Stimulated activated CD4-positive, alpha-beta T cell treated with anti-CD3 and anti-CD28 coated beads, Interleukin-15, amount 100 ng/mL, for 1 hour (primary cell): ENCODE data around the gene PDCD5.
"Not testable (repeated sequence)": the region's sequence is repeated elsewhere in the genome, so short reads cannot be mapped to it uniquely, and the experiment has no call there.

Source experiments
- DNase-seq, 2 donors: peaks; one replicate each; pipeline ENCODE4 v3.0.0-alpha.2; 2020; ENCODE audit warnings: low read depth in 1 of 2, low spot score in 1 of 2

Gene PDCD5

DNA sequence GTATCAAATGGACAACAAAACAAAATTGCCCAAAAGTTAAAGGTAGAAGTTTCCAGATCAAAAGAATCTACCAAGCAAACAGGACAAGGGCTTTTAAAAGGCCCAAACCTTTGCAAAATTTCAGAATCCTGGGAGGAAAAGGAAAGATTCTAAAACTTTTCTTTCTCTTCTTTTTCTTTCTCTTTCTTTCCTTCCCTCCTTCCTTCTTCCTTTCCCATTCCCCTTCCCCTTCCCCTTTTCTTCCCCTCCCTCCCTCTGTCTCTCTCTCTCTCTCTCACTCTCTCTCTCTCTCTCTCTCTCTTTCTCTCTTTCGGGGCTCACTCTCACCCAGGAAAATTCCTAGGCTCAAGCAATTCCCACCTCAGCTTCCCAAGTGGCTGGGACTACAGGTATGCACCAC is 4.2 kb upstream of the PDCD5 start:
- DNase-seq, result no peak

DNA sequence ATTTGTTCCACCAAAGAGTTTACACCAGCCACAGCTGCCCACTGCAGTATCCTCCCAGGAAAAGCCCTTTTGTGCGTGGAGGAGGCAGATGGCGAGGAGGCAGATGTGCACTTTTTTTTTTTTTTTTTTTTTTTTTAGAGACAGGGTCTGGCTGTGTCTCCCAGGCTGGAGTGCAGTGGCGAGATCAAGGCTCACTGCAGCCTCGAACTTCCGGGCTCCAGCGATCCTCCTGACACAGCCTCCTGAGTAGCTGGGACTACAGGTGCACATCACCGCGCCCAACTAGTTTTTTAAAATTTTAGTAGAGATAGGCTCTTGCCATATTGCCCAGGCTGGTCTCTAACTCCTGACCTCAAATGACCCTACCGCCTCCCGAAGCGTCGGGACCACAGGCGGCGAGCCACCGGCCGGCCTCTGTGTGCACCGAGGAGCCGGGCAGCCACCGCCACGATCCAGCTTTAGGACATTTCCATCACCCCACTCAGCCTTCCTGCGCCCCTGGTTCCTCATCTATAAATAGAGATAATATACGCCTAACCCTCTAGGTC is 563 bp upstream of the PDCD5 start:
- DNase-seq, result no peak

DNA sequence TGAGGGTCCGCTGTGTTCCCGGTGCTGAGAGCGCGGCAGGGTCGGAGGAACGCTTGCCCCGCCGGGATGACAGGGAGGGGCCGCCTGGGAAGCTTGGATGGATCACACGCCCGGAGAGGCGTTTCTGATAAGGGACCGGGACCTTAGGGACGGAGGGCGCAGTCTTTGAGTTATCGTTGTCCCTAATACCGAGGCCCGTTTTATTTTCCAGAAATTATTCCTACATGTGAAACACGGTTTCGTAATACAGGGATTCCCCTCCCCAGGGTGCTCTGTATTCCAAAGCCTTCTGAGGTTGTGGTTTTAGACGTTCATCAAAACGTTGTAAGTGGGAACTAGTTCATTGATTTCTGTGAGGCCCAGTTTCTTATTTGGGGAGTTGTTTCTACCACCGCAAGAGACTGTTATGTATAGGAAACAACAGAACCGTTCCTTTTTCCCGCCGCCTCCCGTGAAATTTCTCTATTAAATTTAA is 752 bp downstream of the PDCD5 start:
- DNase-seq, result no peak

DNA sequence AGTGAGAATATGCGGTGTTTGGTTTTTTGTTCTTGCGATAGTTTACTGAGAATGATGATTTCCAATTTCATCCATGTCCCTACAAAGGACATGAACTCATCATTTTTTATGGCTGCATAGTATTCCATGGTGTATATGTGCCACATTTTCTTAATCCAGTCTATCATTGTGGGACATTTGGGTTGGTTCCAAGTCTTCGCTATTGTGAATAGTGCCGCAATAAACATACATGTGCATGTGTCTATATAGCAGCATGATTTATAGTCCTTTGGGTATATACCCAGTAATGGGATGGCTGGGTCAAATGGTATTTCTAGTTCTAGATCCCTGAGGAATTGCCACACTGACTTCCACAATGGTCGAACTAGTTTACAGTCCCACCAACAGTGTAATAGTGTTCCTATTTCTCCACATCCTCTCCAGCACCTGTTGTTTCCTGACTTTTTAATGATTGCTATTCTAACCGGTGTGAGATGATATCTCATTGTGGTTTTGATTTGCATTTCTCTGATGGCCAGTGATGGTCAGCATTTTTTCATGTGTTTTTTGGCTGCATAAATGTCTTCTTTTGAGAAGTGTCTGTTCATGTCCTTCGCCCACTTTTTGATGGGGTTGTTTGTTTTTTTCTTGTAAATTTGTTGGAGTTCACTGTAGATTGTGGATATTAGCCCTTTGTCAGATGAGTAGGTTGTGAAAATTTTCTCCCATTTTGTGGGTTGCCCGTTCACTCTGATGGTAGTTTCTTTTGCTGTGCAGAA is 6.9 kb downstream of the PDCD5 start:
- DNase-seq, result not testable (repeated sequence)

DNA sequence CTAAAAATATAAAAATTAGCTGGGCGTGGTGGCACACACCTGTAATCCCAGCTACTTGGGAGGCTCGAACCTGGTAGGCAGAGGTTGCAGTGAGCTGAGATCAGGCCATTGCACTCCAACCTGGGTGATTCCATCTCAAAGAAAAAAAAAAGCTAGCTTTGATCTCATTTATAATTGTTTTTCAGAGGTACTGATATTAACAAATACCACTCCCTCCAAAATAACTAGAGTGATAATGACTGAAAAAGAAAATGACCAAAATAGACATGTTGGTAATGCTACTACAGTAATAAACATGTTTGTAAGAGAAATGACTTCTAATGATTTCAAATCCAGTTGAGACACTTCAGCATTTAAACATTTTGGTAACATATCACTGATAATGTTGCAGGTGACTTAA is 13.0 kb downstream of the PDCD5 start:
- DNase-seq, result no peak

DNA sequence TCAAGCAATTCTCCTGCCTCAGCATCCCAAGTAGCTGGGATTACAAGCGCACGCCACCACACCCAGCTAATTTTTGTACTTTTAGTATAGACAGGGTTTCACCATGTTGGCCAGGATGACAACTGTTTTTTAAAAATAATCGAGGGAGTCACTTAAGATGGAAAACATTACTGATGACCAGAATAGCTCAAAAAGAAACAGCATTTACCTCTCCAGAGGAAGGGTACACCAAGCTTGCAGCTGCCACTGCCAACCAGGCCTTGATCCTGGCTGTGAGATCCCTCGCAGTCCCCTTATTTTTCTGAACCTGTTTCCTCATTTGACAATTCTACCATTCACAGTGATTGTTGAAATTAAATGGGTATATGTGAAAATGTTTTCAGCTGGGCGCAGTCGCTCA is 14.5 kb downstream of the PDCD5 start:
- no peak for DNase-seq

DNA sequence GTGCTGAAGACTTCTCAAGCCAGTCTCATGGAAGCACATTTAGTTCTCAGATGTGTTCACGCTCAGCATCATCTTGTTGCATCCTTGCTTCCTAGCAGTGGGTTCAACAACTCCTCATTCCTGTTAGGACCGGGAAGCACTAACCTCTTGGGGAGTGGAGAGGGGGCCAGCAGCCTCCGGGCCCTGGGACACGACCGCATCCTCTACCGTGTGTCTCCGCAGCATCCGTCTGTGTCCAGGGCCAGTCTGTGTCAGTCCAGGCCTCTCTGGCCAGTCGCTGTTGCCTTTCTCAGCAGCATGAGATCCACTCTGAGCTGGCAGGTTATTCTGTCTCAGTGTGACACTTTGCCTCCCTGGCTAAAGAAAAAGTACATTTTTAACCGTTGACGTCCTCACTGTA is 17.0 kb downstream of the PDCD5 start:
- no peak for DNase-seq

DNA sequence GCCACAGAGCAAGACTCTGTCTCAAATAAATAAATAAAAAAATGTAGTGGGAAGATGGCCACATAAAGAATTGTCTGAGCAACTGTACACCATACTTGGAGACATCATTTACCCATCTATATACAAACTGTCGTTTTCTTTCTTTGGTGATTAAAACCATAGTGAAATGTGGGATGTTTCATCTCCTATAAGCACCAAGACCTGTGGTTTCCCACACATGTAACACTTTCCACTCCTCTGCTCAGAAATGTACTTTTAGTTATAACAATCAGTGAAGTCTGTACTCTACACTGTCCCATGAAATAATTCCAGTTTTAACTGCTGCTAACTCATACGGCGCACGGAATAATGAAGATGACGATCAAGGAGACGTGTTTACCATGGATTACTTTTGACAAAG is 18.3 kb downstream of the PDCD5 start:
- no peak for DNase-seq

DNA sequence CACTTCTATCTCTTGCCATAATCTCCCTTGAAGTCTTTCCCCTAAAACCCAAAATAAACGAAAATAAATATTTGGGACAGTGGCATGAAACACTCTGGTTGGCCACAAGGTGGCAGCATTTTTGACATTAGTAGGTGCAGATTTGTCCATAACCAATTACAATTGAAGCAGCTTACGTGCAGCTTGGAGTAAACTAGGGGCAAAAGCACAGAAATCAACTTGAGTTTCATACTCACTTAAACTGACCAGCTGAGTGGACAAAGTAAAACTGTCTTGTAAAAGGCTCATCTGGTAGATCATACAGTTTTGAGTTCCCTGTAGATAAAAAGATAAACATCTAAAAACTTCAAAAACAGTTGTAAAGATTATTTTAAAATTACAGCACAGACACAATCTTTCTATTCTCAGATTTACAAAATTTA is 18.8 kb downstream of the PDCD5 start:
- DNase-seq, result no peak

DNA sequence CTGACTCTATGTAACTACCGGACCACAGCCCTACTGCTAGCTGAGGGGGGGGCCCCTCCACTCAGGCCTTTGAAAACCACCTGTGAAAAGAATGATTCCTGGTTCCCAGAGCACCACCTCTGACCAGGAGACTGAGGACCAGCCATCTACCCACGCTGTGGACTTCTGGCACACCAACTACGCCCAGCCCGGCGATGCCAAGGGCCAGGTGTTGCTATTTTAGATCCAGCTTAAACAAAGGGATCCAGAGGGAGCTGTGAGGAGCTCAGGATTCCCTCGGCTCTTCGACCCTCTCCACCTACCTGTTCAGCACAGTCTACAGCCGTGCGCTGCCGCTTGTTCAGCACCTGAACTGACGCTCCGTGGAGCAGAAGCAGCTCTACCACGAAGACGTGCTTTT is 23.0 kb downstream of the PDCD5 start:
- no peak for DNase-seq

DNA sequence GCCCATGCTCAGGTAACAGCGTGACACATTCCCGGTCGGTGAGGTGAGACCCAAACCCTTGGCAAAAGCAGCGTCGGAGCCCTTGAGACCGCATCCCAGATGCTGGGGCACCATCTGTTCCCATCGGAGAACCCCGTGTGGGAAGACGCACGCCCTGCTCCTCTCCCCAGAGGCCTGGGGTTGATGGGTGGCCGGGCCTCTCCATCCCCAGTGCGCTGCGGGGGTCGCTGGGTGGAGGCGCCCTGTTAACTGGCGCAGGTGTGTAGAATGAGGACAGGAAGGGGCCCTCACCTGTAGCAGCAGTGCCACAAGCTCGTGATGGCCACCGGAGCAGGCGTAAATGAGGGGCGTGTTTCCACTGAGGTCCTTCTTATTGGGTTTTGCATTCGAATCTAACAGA is 24.6 kb downstream of the PDCD5 start:
- DNase-seq, result no peak

DNA sequence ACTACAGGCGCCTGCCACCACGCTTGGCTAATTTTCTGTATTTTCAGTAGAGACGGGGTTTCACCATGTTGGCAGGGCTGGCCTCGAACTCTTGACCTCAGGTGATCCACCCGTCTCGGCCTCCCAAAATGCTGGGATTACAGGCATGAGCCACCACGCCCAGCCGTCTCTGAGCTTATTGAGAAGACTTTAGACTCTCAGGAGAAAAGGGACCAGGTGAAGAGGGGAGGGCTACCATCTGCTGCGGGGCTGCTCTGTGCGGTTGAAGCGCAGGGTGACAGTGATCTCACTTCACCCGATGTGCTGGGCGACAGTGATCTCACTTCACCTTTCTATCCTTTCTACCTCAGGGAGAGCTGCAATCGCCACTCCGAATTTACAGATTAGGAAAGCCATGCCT is 25.3 kb downstream of the PDCD5 start:
- DNase-seq, result no peak

DNA sequence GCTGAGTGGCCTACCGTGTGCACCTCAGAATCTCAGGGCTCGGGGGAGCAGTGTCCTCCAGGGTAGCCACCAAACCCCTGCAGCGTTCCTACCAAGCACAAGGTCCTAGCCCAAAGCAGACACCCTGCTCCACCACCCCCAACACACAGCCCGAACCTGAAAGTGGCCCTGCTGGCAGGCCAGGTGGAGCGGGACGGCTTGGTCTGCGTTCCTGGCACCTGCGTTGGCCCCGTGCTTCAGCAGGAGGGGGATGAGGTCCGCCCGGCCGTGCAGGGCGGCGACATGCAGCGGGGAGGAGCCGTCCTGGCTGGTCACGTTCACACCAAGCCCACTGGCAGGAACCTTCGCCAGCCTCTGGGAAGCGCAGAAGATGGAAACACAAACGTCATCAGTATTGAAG is 26.5 kb downstream of the PDCD5 start:
- no peak for DNase-seq

DNA sequence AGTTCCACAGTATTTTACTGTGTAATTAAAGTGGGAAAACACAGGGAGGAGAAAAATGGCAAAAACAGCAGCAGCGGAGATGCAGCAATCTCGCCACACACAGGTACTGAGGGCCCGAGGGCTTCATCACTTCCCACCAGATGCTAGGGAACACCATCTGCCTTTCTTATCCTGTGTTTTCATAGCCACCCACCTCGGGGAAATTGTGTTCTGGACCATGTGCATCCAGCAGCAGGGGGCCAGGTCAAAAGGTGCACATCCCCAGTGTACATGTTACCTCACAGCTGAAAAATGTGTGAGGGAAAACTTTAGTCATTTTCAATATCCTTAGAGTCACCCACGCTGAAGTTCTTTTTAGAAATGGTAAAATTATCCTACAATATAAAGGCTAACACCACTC is 30.2 kb downstream of the PDCD5 start:
- DNase-seq, result no peak

DNA sequence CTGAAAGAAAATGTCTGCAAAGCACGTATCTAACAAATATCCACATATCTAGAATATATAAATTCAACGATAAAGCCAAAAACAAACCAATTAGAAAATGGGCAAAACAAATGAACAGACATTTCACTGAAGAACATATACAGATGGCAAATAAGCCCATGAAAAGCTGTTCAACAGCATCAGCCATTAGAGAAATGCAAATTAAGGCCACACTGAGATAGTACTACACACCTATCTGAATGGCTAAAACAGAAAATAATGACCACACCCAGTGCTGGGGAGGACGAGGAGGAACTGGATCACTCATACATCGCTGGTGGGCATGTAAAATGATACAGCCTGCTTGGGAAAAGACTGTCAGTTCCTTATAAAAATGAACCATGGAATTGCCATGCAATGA is 32.0 kb downstream of the PDCD5 start:
- no peak for DNase-seq

DNA sequence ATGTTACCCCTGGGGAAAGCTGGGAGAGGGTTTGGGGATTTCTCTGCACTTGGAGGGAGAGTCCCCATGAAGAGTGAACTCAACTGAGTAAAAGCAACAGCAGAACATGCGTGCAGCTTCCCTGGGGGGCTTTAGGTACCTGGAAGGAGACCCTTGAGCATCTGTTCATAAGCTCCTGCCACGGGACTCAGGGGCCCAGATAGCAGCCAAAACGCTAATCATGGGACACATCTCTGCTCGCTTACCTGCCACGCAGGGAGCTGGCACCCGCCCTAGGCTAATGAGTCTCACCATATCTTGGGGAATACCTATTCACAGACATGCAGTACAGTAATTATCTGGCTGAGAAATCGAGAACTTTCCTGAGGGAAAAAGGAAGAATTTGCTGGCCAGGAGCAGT is 33.9 kb downstream of the PDCD5 start:
- DNase-seq, result no peak

DNA sequence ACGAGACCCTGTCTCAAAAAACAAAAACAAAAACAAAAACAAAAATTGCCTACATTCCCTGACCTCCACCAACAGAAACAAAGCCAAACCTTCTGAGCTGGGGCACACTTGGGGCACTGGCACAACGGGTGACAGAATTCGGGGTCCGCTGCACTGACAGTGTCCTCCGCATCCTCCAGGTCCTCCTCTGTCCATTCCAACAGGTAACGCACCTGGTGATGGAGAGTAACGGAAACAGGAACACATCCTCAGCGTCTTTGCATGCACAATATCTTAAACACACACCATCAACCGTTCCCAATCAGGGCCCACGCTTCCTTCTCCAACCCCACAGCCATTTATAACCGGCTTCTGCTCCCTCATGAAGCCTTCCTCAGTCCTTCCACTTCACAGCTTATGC is 34.6 kb downstream of the PDCD5 start:
- no peak for DNase-seq

DNA sequence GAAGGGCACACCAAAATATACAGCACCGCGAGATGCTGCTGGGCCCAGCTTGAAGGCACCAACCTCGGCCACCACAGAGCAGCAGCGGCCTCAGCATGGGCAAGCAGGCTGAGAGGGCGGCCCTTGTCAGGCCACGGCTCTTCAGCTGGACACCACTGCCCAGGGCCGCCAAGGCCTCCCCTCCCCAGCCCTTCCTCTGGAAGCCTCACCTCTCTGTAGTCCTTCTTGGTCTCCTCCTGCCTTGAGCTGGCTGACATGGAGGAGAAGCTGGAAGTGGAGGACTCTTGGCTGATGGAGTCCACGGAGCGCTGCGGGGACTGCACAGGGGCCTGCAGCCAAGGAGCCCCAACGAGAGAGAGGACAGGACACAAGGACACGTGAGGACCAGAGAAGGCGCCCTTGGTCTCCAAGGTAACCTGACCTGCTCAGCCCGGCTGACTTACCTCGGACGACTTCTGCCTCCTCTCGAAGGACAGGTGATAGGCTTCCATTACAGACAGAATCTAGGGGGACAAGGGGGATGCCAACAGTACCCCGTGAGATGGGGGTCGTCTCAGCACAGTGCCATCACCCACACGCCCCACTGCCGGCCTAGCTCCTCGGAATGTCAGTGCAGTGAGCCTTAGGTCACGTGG is 38.2 kb downstream of the PDCD5 start:
- DNase-seq, result no peak

DNA sequence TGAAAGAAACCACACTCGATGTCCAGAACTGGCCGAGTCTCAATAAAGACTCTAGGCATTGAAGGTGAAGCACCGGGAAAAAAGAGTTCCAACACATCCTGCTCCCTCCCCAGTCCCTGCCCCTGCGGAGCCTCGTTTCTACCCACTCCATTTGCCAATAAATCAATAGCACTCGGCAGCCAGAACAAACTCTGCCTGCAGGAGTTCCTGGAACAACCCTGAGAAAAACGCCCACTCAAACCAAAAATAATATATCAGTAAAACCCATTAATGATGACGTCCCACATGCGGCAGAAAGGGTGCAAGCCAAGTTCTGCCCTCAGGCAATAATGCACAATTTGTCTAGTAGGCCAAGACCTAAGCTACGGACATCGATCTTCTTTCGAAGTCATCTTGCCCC is 41.0 kb downstream of the PDCD5 start:
- DNase-seq, result no peak

DNA sequence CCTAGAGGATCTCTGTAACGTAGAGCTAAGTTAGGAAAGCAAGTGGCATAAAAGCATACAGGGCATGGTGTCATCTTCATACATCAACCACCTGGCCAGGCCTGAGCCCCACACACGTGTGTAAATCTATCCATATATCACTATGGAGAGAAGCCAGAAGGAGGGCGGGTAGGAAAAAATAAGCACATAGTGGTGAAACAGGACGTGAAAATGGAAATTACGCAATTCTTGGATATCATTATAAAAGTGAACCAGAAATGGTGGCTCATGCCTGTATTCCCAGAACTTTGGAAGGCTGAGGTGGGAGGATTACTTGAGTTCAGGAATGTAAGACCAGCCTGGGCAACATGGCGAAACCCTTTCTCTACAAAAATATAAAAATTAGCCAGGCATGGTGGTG is 43.4 kb downstream of the PDCD5 start:
- DNase-seq, result no peak

DNA sequence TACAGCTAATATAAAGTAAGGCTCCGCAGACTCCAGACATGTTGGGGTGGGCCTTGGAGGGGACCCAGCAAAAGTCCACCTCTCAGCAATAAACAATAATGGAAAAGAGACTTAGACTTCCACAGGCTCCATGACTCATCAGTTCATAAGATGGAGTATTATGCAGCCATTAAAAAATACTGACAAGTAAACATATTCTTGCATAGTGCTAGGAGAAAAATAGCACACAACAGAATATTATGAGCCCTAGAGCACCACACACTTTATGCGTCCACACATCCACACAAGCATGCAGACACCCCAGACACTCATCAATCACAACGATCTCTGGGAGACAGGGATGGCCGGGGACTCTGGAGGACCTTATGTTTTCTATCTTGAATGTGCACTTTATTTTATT is 46.0 kb downstream of the PDCD5 start:
- no peak for DNase-seq

DNA sequence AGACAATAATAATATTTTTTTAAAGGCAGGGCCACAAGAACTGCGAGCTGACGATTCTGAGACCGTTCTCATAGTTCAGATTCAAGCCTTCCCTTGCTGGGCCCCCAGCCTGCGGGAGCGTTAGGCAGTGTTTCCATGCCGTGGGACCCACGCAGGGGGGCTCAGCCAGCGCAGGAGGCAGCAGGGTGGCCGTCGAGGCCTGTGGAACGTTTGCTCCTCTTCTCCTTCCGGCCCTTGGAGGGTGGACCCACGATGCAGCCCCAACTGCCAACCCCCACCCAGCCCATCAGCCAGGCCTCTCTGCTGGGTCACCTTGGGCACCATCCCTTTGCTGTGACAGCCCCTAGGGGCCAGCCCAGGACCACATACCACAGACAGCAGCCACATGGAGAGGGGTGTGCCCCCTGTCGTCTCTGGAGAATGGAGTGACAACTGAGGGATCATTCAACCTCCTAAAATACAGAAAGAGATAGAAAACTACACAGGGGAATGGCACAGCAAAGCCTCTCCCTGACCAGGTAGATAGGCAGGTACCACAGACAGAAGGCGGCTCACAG is 46.8 kb downstream of the PDCD5 start:
- DNase-seq, result no peak
